WTC11 (cell line): ENCODE data around the gene OR5B21. TPM values are rescaled to one million over a fixed set of nuclear protein-coding genes. Genes with fewer than 3 reads are reported as not detected.

Source experiments
- ATAC-seq: fragments of 200-7000 bp; cut with Tn5 transposase; 2 replicates; pipeline ENCODE4 v1.10.0; 2021; ENCODE audit warnings: mild to moderate bottlenecking, moderate library complexity
- CTCF ChIA-PET: fragments of 300-600 bp; sonication (Branson Sonifier 250); formaldehyde crosslinking; loops from one replicate; lab custom pipeline; 2021; ENCODE audit warnings: antibody characterized with exemption; lab: Charles Lee
- POLR2A ChIA-PET: fragments of 350-600 bp; sonication (Branson Sonifier 250); formaldehyde crosslinking; loops from one replicate; lab custom pipeline; 2021; ENCODE audit warnings: antibody characterized with exemption; lab: Charles Lee
- DNase-seq: peaks from one replicate; pipeline ENCODE4 v3.0.0; 2021; ENCODE audit warnings: low spot score
- H3K27ac Mint-ChIP-seq: 2 replicates; pipeline ENCODE4 v1.8.0; 2021; ENCODE audit warnings: mixed read lengths
- H3K27me3 Mint-ChIP-seq: 2 replicates; pipeline ENCODE4 v1.8.0; 2021; ENCODE audit warnings: low read depth, mild to moderate bottlenecking, moderate library complexity, mixed read lengths
- H3K36me3 Mint-ChIP-seq: 2 replicates; pipeline ENCODE4 v1.8.0; 2021; ENCODE audit warnings: mixed read lengths
- H3K4me1 Mint-ChIP-seq: 2 replicates; pipeline ENCODE4 v1.8.0; 2022; ENCODE audit warnings: mixed read lengths
- H3K4me3 Mint-ChIP-seq: 2 replicates; pipeline ENCODE4 v1.8.0; 2021; ENCODE audit warnings: mild to moderate bottlenecking, moderate library complexity, mixed read lengths
- H3K9me3 Mint-ChIP-seq: 2 replicates; pipeline ENCODE4 v1.8.0; 2021; ENCODE audit warnings: mixed read lengths
- IRF2 ChIP-seq: sonication (generic); formaldehyde crosslinking; IDR thresholded peaks from 2 replicates; pipeline ENCODE4 v1.8.0; 2022; ENCODE audit warnings: low read depth, missing genetic modification reagents, borderline replicate concordance
- NFYB ChIP-seq: sonication (generic); formaldehyde crosslinking; conservative IDR thresholded peaks from 2 replicates; pipeline ENCODE4 v1.8.0; 2022; ENCODE audit warnings: low read depth, missing genetic modification reagents
- PRRX2 ChIP-seq: fragments of 250-450 bp; sonication (Bioruptor Pico); IDR thresholded peaks from 2 replicates; pipeline ENCODE4 v1.8.0; 2021; ENCODE audit warnings: mild to moderate bottlenecking
- SMAD4 ChIP-seq: sonication (generic); formaldehyde crosslinking; IDR thresholded peaks from 2 replicates; pipeline ENCODE4 v1.8.0; 2022; ENCODE audit warnings: mild to moderate bottlenecking, missing genetic modification reagents
- SP1 ChIP-seq: sonication (generic); formaldehyde crosslinking; conservative IDR thresholded peaks from 2 replicates; pipeline ENCODE4 v1.8.1; 2022; ENCODE audit warnings: missing genetic modification reagents
- TEAD1 ChIP-seq: sonication (generic); formaldehyde crosslinking; IDR thresholded peaks from 2 replicates; pipeline ENCODE4 v1.8.0; 2022; ENCODE audit warnings: mild to moderate bottlenecking, missing genetic modification reagents
- TP53 ChIP-seq: sonication (generic); formaldehyde crosslinking; IDR thresholded peaks from 2 replicates; pipeline ENCODE4 v1.8.1; 2023; ENCODE audit warnings: mild to moderate bottlenecking, missing genetic modification reagents
- ZBTB21 ChIP-seq: sonication (generic); formaldehyde crosslinking; IDR thresholded peaks from 2 replicates; pipeline ENCODE4 v1.8.1; 2023; ENCODE audit warnings: mild to moderate bottlenecking, missing genetic modification reagents, borderline replicate concordance
- ZNF121 ChIP-seq: sonication (generic); formaldehyde crosslinking; IDR thresholded peaks from 2 replicates; pipeline ENCODE4 v1.8.0; 2023; ENCODE audit warnings: missing genetic modification reagents
- ZNF138 ChIP-seq: sonication (generic); formaldehyde crosslinking; conservative IDR thresholded peaks from 2 replicates; pipeline ENCODE4 v1.8.1; 2022; ENCODE audit warnings: mild to moderate bottlenecking, moderate library complexity, missing genetic modification reagents
- ZNF232 ChIP-seq: sonication (generic); formaldehyde crosslinking; IDR thresholded peaks from 2 replicates; pipeline ENCODE4 v1.8.0; 2022; ENCODE audit warnings: mild to moderate bottlenecking, missing genetic modification reagents
- ZNF416 ChIP-seq: fragments of 250-450 bp; sonication (Bioruptor Pico); IDR thresholded peaks from 2 replicates; pipeline ENCODE4 v1.9.0; 2021; ENCODE audit warnings: mild to moderate bottlenecking, inconsistent platforms
- ZNF671 ChIP-seq: fragments of 250-450 bp; sonication (Bioruptor Pico); IDR thresholded peaks from 2 replicates; pipeline ENCODE4 v1.8.0; 2021; ENCODE audit warnings: mild to moderate bottlenecking
- total RNA-seq: library from RNA; stranded (reverse); gene quantifications from 3 replicates; pipeline ENCODE4 v1.2.3, GENCODE V29; 2021
- TF ChIP-seq, protein P1 (sequence below): fragments of 200-600 bp; IDR thresholded peaks from 2 replicates; pipeline ENCODE4 v1.8.0; 2022; ENCODE audit warnings: antibody characterized with exemption
- TF ChIP-seq, protein P2 (sequence below): sonication (generic); formaldehyde crosslinking; IDR thresholded peaks from 2 replicates; pipeline ENCODE4 v1.8.1; 2023; ENCODE audit warnings: mild to moderate bottlenecking, missing genetic modification reagents
- TF ChIP-seq, protein P3 (sequence below): fragments of 250-450 bp; sonication (Bioruptor Pico); conservative IDR thresholded peaks from 2 replicates; pipeline ENCODE4 v1.9.0; 2021; ENCODE audit warnings: mild to moderate bottlenecking
- TF ChIP-seq, protein P4 (sequence below): sonication (generic); formaldehyde crosslinking; IDR thresholded peaks from 2 replicates; pipeline ENCODE4 v1.8.0; 2022; ENCODE audit warnings: mild to moderate bottlenecking, missing genetic modification reagents
- TF ChIP-seq, protein P5 (sequence below): fragments of 250-450 bp; sonication (Bioruptor Pico); IDR thresholded peaks from 2 replicates; pipeline ENCODE4 v1.9.0; 2021; ENCODE audit warnings: moderate library complexity, mild to moderate bottlenecking, inconsistent platforms, borderline replicate concordance
- TF ChIP-seq, protein P6 (sequence below): sonication (generic); formaldehyde crosslinking; IDR thresholded peaks from 2 replicates; pipeline ENCODE4 v1.8.1; 2022; ENCODE audit warnings: mild to moderate bottlenecking, moderate library complexity, missing genetic modification reagents

Gene OR5B21
- total RNA-seq, 1 experiment from 2014 or later: not detected

DNA sequence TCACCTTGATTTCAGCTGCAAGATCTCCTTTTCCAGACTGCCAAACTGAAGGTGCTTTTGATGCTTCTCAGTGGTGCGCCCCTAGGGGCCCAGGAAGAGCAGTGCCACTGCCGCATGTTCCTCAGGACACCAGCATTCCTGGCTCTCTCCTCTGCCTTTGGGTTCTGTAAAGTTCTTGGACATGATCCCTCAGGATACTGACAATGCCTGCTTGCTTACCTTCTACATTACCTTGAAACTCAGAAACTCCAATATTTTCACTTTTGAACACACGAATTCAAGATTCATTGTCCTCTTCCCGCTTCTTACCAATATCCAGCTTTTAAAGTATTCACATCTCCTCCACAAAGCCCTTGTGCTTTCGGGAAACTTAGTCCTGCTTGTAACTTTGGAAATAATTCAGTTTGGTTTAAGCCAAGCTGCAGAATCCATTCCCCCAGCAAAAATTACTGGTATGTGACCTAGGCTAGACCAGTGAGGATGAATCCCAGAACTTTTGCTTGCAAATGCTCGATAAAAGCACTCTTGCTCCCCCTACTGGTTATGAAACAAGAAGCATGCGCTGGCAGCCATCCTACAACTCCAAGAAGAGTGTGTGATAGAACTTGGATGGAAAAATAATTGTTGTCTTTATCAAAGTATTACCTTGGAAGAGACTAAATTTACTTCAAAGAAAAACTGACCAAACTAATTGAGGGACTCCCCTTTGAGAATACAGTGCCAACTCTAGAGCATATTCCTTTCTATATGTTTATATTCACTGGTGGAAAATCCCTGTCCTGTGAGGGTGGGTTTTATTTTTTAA is 16.5 kb upstream of the OR5B21 start:
- no peaks in the 10 kb centered on the region for H3K36me3 Mint-ChIP-seq
- TF ChIP-seq, protein P1, sequence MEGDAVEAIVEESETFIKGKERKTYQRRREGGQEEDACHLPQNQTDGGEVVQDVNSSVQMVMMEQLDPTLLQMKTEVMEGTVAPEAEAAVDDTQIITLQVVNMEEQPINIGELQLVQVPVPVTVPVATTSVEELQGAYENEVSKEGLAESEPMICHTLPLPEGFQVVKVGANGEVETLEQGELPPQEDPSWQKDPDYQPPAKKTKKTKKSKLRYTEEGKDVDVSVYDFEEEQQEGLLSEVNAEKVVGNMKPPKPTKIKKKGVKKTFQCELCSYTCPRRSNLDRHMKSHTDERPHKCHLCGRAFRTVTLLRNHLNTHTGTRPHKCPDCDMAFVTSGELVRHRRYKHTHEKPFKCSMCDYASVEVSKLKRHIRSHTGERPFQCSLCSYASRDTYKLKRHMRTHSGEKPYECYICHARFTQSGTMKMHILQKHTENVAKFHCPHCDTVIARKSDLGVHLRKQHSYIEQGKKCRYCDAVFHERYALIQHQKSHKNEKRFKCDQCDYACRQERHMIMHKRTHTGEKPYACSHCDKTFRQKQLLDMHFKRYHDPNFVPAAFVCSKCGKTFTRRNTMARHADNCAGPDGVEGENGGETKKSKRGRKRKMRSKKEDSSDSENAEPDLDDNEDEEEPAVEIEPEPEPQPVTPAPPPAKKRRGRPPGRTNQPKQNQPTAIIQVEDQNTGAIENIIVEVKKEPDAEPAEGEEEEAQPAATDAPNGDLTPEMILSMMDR: peak; percentile 70
- TF ChIP-seq, protein P2, sequence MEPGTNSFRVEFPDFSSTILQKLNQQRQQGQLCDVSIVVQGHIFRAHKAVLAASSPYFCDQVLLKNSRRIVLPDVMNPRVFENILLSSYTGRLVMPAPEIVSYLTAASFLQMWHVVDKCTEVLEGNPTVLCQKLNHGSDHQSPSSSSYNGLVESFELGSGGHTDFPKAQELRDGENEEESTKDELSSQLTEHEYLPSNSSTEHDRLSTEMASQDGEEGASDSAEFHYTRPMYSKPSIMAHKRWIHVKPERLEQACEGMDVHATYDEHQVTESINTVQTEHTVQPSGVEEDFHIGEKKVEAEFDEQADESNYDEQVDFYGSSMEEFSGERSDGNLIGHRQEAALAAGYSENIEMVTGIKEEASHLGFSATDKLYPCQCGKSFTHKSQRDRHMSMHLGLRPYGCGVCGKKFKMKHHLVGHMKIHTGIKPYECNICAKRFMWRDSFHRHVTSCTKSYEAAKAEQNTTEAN (CRISPR knock-in tag): no peak
- no peaks in the 10 kb centered on the region; the same call in 1 of the 2 replicates for H3K27me3 Mint-ChIP-seq
- ChIA-PET CTCF (interaction anchor here (0.6 to 2.0 kb wide), 69 partner anchors 8 to 1439 kb away, joined by 3 to 36 read pairs (median 4); partner anchors contain the start of genes BTBD18, MED19, OR5B12 and TMX2), POLR2A (interaction anchor here (0.6 kb wide), 1 partner anchor 700 kb away, joined by 5 read pairs; no protein-coding TSS in a partner anchor)
- H3K9me3 Mint-ChIP-seq: no peaks in the 10 kb centered on the region
- H3K27ac Mint-ChIP-seq: peak overlapping the region; percentile 63
- peak; percentile 99 for ATAC-seq
- peak; percentile 68 for DNase-seq
- peak overlapping the region; percentile 60 for H3K4me3 Mint-ChIP-seq
- peaks cover 8% of the 10 kb centered on the region for H3K4me1 Mint-ChIP-seq

DNA sequence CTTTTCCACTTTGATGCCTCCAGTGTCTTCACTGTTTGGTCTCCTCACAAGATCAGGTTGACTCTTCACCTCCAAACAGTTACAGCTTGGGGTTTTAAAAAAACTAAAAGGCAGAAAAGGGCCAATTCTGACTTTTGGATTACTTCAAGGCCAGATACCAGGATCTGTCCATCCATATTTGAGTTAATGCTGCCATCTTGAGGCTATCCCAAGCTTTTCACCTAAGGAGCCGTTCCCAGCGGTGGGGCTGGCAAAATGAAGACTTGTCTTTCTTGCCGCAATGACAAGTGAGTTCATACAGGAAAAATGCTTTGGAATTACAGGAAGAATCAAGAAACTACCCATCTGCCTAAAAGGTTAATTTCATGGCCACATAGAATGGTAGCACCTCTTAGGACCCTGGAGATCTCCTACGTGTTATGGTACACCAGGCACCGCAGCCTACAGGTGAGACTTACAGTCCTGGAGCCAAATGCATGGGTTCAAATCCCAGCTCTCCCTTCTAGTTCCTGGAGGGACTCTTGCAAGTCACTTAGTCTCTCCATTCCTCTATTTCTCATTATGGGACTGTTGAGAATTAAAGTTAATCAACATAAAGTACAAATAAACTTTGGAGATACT is 6.0 kb upstream of the OR5B21 start:
- no peaks in the 10 kb centered on the region for H3K36me3 Mint-ChIP-seq
- H3K4me3 Mint-ChIP-seq: no peak overlapping the region
- ChIA-PET POLR2A (no interaction called here), CTCF (interaction anchor here (0.6 to 3.3 kb wide), 13 partner anchors 10 to 1053 kb away, joined by 3 to 36 read pairs (median 4); partner anchors contain the start of genes BTBD18 and RTN4RL2)
- H3K27me3 Mint-ChIP-seq: 0 out of 2 replicates have a peak, but pooled peaks cover 5% of the 10 kb centered on the region
- no peaks in the 10 kb centered on the region for H3K9me3 Mint-ChIP-seq
- ATAC-seq (peak; percentile 87), DNase-seq (peak; percentile 64)
- H3K4me1 Mint-ChIP-seq: peaks cover 16% of the 10 kb centered on the region
- no peak overlapping the region for H3K27ac Mint-ChIP-seq
- TF ChIP-seq ZNF416 (no peak), ZNF121 (CRISPR knock-in tag) (no peak)
- TF ChIP-seq, protein P1: 0 out of 2 replicates have a peak, but pooled peaks have one; percentile 41

DNA sequence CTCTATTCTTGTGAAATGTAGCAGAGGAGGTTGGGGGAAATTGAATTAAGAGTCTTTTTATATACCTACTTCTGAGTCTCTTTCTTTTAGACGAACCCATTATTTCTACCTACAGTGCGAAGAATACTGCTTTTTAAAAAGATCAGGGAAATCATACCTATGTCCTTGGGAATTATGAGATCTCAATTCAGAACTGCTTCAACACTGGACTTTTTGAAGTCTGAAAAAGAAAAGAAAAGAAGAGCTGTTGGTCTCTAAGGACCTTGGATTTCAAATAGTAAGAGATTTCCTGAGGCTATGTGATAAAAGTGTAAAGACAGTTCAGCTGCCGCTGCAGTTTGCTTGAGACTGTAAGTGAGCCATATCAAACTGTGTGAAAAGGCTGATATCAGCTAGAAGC is 3.7 kb upstream of the OR5B21 start:
- H3K4me1 Mint-ChIP-seq: peaks cover 16% of the 10 kb centered on the region
- no peaks in the 10 kb centered on the region for H3K36me3 Mint-ChIP-seq
- CTCF ChIA-PET: interaction anchor here (1.3 to 3.3 kb wide), 4 partner anchors 12 to 1166 kb away, joined by 3 to 36 read pairs (median 10); no protein-coding TSS in a partner anchor
- H3K9me3 Mint-ChIP-seq: no peaks in the 10 kb centered on the region
- DNase-seq: no peak
- ATAC-seq: no peak
- H3K27me3 Mint-ChIP-seq: no peaks in the 10 kb centered on the region
- H3K4me3 Mint-ChIP-seq: no peak overlapping the region
- no peak overlapping the region for H3K27ac Mint-ChIP-seq
- POLR2A ChIA-PET: no interaction called here
- TF ChIP-seq, protein P3, sequence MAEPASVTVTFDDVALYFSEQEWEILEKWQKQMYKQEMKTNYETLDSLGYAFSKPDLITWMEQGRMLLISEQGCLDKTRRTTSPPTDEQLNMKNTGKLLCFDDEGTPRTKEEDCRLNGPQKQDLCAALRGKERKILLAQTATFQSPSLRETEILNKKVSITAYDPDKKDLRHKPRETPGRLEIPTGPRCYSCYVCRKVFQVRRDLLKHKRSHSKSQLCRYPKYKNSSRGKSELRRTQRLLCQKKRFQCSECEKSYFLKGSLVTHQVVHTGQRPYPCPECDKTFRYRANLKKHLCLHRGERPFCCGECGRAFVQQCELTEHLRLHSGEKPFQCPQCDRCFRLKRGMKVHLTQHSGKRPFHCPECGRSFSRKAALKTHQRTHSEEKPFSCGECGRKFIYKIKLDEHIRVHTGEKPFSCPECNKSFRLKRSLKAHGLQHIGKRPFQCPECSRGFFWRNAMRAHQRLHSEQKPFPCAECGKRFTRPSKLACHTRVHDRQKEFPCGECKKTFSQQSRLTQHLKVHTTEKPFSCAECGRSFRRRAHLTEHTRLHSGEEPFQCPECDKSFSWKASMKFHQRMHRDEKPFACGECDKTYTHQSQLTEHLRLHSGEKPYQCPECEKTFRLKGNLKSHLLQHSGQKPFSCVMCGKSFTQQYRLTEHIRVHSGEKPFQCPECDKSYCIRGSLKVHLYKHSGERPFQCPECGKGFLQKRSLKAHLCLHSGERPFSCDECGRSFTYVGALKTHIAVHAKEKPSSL (CRISPR knock-in tag): no peak
- TF ChIP-seq ZNF232 (no peak), NFYB (CRISPR knock-in tag) (no peak), ZNF138 (CRISPR knock-in tag) (no peak), TP53 (CRISPR knock-in tag) (no peak), IRF2 (CRISPR knock-in tag) (no peak), PRRX2 (no peak), TEAD1 (CRISPR knock-in tag) (no peak), ZBTB21 (CRISPR knock-in tag) (no peak), ZNF671 (CRISPR knock-in tag) (no peak), SMAD4 (CRISPR knock-in tag) (no peak), SP1 (CRISPR knock-in tag) (no peak)
- TF ChIP-seq, protein P4, sequence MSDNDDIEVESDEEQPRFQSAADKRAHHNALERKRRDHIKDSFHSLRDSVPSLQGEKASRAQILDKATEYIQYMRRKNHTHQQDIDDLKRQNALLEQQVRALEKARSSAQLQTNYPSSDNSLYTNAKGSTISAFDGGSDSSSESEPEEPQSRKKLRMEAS (CRISPR knock-in tag): no peak
- TF ChIP-seq, protein P5, sequence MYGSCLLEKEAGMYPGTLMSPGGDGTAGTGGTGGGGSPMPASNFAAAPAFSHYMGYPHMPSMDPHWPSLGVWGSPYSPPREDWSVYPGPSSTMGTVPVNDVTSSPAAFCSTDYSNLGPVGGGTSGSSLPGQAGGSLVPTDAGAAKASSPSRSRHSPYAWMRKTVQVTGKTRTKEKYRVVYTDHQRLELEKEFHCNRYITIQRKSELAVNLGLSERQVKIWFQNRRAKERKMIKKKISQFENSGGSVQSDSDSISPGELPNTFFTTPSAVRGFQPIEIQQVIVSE (CRISPR knock-in tag): no peak
- TF ChIP-seq, protein P6, sequence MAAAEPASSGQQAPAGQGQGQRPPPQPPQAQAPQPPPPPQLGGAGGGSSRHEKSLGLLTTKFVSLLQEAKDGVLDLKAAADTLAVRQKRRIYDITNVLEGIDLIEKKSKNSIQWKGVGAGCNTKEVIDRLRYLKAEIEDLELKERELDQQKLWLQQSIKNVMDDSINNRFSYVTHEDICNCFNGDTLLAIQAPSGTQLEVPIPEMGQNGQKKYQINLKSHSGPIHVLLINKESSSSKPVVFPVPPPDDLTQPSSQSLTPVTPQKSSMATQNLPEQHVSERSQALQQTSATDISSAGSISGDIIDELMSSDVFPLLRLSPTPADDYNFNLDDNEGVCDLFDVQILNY (CRISPR knock-in tag): no peak
